HG03571 (cell line): ENCODE data around the gene VASP.
"Not testable (repeated sequence)": the region's sequence is repeated elsewhere in the genome, so short reads cannot be mapped to it uniquely, and the experiment has no call there.

Experiments
- ATAC-seq: cut with Tn5 transposase; IDR thresholded peaks from one replicate; pipeline ENCODE4 v1.9.1; 2021; ENCODE audit not compliant: unreplicated experiment

The VASP gene

DNA sequence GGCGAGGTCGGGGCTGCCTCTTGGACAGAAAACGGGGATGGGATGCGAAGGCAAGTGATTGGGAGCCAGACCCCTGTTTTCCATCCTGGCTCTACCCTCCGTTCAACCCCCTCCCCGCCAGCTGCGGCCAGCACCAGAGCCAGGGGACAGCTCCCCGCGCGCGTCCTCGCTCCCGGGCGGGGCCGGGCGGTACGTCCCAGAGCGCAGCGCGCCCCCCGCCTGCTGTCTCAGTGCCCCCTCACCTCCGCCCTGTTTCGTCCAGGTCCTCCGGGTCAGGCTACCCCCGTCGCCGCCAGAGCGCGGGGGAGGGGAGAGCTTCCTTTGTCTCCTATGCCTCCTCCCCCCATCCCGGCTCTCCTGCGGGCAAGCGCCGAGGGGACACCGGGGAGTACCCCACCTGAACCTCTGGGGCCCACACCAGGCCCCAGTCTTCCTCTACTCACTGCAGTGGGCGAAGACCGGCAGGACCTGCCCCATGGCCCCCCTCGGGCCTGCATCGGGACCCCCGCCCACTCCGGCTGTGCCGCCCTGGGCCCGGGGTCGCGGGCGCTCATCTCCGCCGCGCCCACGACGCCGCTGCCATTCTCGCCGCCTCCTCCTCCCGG, 10.8 kb upstream of the VASP start:
- peak; percentile 15 for ATAC-seq

DNA sequence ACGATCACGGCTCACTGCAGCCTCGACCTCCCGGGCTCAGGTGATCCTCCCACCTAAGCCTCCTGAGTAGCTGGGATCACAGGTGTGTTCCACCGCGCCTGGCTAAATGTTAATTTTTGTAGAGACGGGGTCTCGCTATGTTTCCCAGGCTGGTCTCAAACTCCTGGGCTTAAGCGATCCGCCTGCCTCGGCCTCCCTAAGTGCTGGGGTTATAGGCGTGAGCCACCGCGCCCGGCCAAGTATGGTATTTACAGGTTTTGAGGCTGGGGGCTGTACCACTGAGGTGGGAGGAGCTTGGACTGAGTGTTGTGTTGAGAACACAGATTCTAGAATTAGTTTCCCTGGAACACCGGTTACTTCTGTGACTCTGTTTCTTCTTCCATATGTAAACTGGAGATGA, 9.5 kb upstream of the VASP start:
- no peak for ATAC-seq

DNA sequence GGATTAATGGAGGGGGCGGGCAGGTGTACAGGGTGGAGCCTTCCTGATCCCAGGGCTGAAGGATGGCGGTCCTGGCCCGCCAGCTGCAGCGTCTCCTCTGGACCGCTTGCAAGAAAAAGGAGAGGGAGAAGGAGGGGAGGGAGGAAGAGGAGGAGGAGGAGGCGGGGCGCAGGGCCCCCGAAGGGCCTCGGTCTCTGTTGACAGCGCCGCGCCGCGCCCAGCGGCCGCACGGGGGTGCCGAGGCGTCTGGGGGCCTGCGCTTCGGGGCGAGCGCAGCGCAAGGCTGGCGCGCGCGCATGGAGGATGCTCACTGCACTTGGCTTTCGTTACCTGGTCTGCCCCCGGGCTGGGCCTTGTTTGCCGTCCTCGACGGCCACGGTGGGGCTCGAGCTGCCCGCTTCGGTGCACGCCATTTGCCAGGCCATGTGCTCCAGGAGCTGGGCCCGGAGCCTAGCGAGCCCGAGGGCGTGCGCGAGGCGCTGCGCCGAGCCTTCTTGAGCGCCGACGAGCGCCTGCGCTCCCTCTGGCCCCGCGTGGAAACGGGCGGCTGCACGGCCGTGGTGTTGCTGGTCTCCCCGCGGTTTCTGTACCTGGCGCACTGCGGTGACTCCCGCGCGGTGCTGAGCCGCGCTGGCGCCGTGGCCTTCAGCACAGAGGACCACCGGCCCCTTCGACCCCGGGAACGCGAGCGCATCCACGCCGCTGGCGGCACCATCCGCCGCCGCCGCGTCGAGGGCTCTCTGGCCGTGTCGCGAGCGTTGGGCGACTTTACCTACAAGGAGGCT, 8.7 kb upstream of the VASP start, which contains the start of gene PPM1N:
PPM1N (plus strand) TSS at position 33 of the 785 bp plus-strand sequence; CDS start at position 63, 30 bp downstream.
- ATAC-seq: no peak

DNA sequence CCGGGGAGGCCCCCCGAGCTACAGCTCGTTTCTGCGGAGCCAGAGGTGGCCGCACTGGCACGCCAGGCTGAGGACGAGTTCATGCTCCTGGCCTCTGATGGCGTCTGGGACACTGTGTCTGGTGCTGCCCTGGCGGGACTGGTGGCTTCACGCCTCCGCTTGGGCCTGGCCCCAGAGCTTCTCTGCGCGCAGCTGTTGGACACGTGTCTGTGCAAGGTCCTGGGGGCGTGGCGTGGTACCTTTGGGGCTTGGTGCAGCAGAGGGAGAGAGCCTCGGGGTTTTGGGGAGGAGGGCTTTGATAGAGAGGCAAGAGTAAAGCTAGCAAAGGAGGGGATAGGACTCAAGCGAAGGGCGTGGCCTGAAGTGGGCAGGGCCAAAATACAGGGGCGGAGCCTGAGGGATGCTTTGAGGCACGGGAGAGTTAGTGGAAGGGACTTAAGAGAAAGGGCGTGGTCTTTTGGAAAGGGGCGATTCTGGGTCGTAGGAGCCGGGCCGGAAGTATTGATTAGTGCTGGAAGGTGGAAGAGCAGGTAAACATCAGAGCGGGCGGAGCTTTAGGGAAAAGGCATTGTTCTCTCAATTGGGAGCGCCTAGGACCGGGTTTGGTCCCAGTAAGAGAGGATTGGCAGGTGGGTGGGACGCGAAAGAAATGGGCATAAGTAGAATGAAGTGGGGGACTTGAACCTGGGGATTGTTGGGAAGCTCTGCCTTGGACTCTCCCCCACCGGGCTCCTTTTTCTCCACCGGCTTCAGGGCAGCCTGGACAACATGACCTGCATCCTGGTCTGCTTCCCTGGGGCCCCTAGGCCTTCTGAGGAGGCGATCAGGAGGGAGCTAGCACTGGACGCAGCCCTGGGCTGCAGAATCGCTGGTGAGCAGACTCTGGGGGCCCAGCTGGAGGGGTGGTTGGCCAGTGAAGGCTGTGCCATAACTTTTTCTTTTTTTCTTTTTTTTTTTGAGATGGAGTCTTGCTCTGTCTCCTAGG, 7.8 kb upstream of the VASP start:
- ATAC-seq: no peak

DNA sequence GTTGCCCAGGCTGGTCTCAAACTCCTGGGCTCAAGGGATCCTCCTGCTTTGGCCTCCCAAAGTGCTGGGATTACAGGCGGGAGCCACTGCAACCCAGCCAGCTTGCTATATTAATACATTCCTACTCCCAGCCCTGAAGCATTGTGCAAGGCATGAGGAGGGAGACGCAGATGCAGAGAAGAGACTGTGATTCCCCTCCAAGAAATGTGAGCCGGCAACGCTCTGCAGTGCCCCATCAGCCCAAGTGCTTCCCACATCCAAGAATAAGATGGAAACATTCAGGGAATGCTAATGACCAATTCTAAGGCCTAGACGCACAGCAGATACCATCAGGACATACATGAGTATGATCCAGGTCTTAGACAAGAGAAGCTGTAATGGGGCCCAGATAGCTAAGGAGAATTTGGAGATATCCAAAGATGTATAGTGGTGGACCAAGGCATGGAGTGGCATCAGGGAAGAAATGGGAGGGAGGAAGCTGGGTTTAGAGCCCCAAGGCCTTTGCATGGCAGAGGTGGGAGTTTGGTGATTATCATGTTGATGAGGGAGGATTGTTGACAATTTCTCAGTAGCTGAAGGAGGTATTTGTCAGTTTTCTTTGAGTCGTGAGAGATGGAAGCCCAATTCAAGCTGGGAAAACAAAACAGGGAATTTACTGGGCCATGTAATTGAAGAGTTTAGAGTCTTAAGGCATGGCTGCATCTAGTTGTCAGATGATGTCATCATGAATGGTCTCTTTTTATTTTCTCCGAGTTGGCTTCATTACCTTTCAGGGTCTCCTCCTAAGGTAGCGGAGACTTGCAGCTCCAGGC, 6.2 kb upstream of the VASP start:
- no peak for ATAC-seq

DNA sequence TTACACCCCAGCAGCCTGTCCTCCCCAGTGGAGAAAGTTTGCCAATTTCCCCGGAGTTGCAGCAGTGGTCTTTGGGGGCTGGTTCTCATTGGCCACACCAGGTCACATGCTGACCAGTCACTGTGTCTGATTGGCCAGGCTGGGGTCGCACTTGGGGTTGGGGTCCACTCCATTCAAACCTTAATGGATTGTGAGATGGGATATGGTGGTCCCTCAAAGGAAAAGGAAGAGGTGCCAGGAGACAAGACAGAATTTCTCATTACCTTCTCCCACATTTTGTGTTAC, 5.6 kb upstream of the VASP start:
- ATAC-seq: no peak

DNA sequence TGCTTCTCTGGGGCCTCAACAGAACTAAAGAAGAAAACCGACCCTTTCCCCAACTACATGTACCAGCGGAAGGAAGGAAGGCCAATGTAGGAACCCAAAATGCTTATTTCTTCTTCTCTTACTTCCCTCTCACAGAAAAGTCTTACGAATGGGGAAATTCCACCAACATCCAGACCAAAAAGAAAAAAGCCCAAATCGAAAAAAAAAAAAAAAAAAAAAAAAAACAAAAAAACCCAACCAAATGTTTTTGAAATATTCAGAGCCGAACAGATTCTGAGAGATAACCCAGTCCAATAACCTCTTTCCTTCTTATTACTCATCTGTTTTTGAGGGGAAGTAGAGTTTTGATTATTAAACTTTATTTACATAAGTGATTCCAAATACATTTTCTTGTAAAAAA, 5.2 kb upstream of the VASP start:
- ATAC-seq: no peak

DNA sequence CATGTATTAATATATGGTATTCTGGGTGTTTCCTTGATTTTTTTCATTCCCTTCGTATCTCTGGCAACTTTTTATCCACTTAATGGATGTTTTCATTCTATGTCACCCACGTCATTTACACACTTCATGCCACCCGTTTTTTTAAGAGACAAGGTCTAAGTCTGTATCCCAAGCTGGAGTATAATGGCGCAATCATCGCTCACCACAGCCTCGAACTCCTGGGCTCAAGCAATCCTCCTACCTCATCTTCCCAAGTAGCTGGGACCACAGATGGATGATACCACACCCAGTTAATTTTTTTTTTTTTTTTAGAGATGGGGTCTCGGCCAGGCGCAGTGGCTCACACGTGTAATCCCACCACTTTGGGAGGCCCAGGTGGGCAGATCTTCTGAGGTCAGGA, 3.4 kb upstream of the VASP start:
- ATAC-seq: no peak

DNA sequence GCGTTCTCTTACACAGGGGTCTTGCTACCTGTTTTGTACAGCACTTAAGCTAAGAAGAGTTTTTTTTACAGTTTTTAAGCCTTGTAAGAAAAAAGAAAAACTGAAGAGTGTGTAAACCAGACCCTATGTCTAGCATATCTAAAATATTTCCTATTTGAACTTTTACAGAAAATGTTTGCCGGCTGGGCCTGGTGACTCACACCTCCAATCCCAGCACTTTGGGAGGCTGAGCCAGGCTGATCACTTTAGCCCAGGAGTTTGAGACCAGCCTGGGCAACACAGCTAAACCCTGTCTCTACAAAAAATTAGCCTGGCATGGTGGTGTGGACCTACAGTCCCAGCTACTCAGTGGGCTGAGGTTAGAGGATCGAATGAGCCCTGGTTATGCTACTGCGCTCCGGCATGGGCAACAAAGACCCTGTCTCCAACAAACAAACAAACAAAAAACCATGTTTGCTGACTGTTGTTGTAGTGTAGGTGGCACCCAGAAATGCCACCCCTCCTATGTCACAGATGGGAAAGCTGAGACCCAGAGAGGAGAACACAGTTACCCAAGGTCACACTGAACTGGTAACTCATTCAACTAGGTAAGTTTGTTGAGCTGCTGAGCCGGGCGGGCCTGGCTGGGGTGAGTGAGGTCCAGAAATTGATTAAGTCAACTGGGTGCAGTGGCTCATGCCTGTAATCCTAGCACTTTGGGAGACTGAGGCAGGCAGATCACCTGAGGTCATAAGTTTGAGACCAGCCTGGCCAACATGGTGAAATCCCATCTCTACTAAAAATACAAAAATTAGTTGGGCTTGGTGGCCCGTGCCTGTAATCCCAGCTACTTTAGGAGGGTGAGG, 1.9 kb upstream of the VASP start:
- no peak for ATAC-seq

DNA sequence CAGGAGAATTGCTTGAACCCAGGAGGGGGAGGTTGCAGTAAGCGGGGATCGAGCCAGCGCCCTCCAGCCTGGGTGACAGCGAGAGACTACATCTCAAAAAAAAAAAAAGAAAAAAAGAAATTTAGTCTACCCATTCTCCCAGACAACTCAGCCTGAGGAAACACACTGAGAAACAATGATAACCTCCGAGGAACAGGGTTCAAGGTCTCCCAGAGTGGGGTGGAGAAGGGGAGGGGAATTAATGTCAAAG, 1.4 kb upstream of the VASP start:
- no peak for ATAC-seq

DNA sequence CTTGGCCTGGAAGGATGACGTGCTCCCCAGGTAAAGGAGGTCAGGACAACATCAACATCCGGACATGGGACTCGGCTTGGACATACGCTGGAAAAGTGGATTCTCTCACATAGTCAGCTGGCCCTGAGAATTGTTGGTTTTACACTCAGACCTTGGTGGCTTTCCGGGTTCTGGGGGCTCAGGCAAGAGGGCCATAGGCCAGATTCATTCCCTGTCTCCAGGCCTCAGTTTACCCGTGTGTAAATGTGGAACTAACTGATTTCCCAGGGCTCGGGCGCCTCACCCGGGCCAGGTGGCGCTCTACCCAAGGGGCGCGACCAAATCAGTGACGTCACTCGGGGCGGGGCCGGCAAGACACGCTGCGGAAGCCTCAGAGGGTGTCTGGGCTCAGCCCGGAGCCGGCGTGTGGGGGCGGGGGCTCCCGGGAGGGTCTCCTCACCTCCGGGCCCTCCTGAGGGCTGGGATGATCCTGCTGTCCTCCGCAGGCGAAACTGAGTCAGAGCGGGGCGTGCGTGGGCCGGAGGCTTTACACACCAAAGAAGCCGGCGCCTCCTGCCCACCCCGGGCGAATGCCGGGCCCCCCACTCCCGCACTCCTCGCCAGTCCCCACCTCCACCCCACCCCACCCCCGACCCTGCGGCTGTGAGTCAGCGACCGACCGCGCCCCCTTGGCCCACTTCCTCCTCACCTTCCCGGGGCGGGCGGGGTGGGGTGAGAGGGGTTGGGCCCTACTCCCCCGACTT, 862 bp upstream of the VASP start:
- ATAC-seq: peak; percentile 36

DNA sequence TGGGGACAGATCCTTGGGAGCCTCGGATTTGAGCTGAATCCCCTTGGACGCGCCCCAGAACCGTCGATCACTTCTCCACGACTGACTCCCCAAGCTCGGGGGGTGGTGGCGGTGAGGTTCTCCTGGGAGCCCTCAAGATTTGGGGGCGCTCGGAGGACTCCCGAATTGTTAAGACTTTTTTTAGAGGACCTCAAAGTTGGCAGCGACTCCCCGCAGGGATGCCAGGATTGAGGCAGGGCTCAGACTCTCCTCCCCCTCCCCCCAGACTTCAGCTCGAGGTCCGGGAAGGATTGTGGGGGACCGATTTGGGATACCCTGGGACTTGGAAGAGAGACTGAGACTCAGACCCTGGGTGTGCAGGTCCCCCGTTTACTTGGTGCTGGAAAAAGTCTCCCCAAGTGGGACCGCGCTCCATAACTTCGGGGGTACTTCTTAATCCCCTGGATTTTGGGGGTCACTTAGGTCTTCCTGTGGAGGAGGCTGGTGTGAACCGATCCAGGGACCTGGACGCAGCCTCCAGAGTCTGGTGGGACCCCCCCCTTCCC, 665 bp downstream of the VASP start:
- no peak for ATAC-seq

DNA sequence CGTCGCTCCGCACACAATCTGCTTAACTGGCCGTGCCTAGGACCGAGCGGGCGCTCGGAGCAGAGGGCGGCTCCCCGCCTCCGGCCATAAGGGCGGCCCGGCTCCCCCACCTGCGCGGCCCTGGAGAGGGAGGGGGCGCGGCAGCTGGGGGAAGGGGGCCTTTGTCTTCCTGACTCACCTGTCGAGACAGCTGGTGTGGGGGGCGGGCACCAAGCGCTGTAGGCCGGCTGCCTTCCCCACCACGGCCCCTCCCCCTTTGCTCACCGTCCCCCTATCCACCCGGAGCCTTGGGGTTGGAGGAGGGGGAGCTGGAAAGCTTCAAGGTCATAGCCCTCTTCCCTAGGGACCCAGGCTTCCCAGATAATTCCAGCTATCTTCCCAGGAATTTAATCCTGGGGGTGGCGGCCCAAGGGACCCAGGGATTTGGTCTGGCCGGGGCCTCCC, 1.2 kb downstream of the VASP start:
- no peak for ATAC-seq

DNA sequence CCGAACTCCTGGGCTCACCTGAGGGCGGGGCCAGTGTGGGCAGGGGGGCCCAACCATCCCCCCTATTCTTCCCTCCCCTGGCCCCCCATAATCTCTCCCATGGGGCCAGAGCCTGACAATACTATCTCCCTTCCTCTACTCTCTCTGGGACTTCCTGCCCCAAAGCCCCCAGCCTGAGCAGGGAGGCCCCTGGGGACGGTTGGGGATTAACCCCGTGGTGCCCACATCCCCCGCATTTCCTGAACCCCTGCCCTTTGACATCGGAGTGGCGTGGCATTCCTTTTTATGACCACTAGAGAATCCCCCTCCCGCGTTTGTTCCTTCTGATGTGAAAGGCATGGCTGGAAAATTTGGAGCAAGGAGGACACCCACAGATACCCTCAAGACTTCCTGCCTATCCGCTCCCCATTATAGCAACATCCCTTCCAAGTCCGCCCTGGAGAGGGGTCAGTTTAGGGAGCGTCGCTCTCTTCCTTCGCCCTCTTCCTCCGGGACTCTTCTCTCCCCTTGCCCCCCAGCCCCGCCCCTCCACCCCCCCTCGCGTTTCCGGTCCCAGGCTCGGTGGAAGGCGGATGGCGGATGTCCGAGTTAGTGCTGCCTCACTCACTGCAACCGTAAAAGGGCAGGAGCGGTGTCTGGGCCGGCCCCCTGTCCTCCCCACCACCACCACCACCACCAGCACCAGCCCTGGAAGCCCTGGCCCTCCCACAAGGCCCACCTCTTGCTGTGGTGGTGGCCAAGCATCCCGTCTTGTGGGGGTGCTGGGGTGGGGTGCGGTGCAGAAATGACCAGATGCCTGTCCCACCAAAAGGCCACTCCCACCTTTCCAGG, 1.8 kb downstream of the VASP start:
- ATAC-seq: no peak

DNA sequence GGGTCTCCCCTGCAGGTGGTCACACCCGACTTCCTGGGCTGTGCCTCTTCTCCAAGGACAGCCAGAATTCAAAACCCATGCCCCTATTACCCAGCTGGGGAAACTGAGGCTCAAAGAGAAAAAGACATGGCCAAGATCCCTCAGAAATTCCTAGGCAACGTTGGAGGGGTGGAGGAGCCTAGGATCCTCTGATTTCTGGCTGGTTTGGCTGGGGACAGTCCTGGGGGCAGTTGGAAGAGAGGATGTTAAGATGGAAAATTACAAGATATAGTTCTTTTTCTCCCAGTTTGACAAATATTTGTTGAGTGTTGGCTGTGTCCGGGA, 2.4 kb downstream of the VASP start:
- ATAC-seq: no peak

DNA sequence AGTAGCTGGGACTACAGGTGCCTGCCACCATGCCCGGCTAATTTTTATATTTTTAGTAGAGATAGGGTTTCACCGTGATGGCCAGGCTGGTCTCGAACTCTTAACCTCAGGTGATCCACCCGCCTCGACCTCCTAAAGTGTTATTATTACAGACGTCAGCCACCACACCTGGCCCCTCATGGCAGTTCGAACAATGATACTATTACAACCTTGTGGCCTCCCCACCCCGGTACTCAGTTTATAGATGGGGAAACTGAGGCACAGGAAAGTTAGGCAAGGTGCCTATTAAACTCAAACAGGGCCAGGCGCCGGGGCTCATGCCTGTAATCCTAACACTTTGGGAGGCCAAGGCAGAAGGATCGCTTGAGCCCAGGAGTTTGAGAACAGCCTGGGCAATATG, 3.1 kb downstream of the VASP start:
- ATAC-seq: not testable (repeated sequence)

DNA sequence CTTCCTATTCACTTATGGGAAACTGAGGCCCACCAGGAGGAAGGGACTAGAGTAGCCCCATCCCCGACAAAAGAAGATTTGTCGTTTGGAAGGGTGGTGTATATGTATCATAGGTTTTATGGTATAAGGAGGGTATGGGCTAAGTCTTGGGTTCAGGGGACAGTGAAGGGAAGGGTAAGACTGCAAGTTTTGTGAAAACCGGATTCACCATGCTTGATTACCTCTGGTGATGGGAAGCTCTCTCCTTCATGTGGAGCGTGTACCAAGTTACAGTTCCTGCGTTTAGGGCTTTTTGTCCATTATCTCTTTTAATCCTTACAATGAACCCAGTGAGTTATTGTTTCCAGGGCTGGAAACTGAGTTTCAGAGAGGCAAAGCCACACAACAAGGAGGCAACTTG, 3.8 kb downstream of the VASP start:
- no peak for ATAC-seq

DNA sequence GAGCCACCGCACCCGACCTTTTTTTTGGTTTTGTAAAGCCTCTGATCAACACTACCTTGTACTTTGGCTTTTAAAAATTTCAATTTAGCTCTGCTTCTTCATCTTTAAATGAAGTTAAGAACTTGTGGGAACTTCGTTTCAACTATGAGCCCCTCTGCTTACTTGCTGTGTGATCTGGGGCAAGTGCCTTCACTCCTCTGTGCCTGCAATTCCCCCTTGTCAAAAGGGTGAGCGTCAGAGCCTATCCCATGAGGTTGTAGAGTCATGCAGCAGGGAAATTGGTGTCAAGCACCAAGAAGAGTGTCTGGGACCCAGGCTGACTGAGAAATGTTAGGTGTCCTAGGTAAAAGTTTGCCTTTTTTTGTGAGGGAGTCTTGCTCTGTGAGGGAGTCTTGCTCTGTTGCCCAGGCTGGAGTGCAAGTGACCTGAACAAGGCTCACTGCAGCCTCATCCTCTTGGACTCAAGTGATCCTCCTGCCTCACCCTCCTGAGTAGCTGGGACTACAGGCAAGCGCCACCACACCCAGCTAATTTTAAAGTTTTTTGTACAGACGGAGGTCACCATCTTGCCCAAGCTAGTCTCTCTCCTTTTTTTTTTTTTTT, 5.7 kb downstream of the VASP start:
- no peak for ATAC-seq
